Measurements from ENCODE around the gene ELK1. TPM values are rescaled to one million over a fixed set of nuclear protein-coding genes. Genes with fewer than 3 reads are reported as not detected.

Gene ELK1
- total RNA-seq (2014; rRNA removed; shearing (Covaris generic)): 44.0 and 47.2 TPM in 2 replicates

GRCh38 chrX:47650164-47651042 lies at the start of gene ELK1:
Gene ELK1, minus strand, starts transcription at chrX:47650563. Its CDS starts 9,122 bp downstream, at chrX:47641441.

GRCh38 chrX:47658684-47659420 lies 8.5 kb upstream of the ELK1 start, which contains the start of gene UXT:
Gene UXT, minus strand, starts transcription at chrX:47659180. Its CDS starts 253 bp downstream, at chrX:47658927.

GRCh38 chrX:47629419-47630200 lies 20.8 kb downstream of the ELK1 start, which contains the start of gene CFP:
Gene CFP, minus strand, starts transcription at chrX:47629930. Its CDS starts 86 bp downstream, at chrX:47629844.

GRCh38 chrX:47619486-47620302 lies 30.7 kb downstream of the ELK1 start, which contains the start of gene SYN1:
Gene SYN1, minus strand, starts transcription at chrX:47619857. Its CDS starts 129 bp downstream, at chrX:47619728.

Small RNAs within 50 kb of the gene (small RNA-seq; reads per million reads assigned to genes)
- not detected for gene MIR4769

Other genes with a start within 250 kb of the ELK1 start
- 8.3 and 10.8 TPM in 2 replicates for gene ZNF41, start 167.3 kb downstream of the ELK1 start, total RNA-seq (2014; rRNA removed; shearing (Covaris generic))
- 48.7 and 56.3 TPM in 2 replicates for gene ARAF, start 89.4 kb downstream of the ELK1 start, total RNA-seq (2014; rRNA removed; shearing (Covaris generic))
- 226 and 283 TPM in 2 replicates for gene TIMP1, start 68.1 kb downstream of the ELK1 start, total RNA-seq (2014; rRNA removed; shearing (Covaris generic))
- gene SYN1, start 30.7 kb downstream of the ELK1 start, total RNA-seq (2014; rRNA removed; shearing (Covaris generic)): 0.13 and 0.15 TPM in 2 replicates
- 0.58 and 1.1 TPM in 2 replicates for gene CFP, start 20.6 kb downstream of the ELK1 start, total RNA-seq (2014; rRNA removed; shearing (Covaris generic))
- gene UXT, start 8.6 kb upstream of the ELK1 start, total RNA-seq (2014; rRNA removed; shearing (Covaris generic)): 199 and 200 TPM in 2 replicates
- gene ZNF81, start 186.3 kb upstream of the ELK1 start, total RNA-seq (2014; rRNA removed; shearing (Covaris generic)): 5.4 and 5.5 TPM in 2 replicates